IMR-90 (cell line): ENCODE results near the gene TBC1D30. TPM values are rescaled to one million over a fixed set of nuclear protein-coding genes. Genes with fewer than 3 reads are reported as not detected.

Experiments
- ATAC-seq: fragments of 200-7000 bp; cut with Tn5 transposase; 2 replicates; pipeline ENCODE4 v1.9.1; 2020; ENCODE audit warnings: low read depth, mild to moderate bottlenecking, moderate library complexity
- BruUV-seq: library from RNA; stranded (reverse); fragments of 400-500 nt; replicated peaks from 2 replicates; lab custom pipeline; 2021; lab: Mats Ljungman, UMichigan
- CTCF ChIA-PET: fragments of 300-600 bp; formaldehyde crosslinking; extraction: SDS; loops from one replicate; lab custom pipeline; 2021; ENCODE audit warnings: antibody characterized with exemption; lab: Yijun Ruan, JAX
- POLR2A ChIA-PET: fragments of 300-600 bp; sonication (Branson Sonifier 250); formaldehyde crosslinking; loops from one replicate; lab custom pipeline; 2022; ENCODE audit warnings: antibody characterized with exemption; ENCODE audit not compliant: unreplicated experiment; lab: Charles Lee
- DNase-seq: peaks from one replicate; pipeline ENCODE4 v3.0.0; 2013
- H2AFZ ChIP-seq: replicated peaks from 2 replicates; pipeline ENCODE3; 2013; ENCODE audit warnings: low read length, mild to moderate bottlenecking; ENCODE audit not compliant: poor library complexity
- H2AK5ac ChIP-seq: 2 replicates; pipeline ENCODE4 v1.6.1; 2013; ENCODE audit warnings: low read depth, low read length, inconsistent platforms
- H2AK9ac ChIP-seq: replicated peaks from 2 replicates; pipeline ENCODE3; 2013; ENCODE audit warnings: mild to moderate bottlenecking, low read depth, low read length, moderate library complexity; ENCODE audit not compliant: poor library complexity
- H2BK120ac ChIP-seq: 2 replicates; pipeline ENCODE4 v1.6.1; 2013; ENCODE audit warnings: low read depth, low read length, inconsistent platforms
- H2BK15ac ChIP-seq: 3 replicates; pipeline ENCODE4 v1.6.1; 2013; ENCODE audit warnings: low read depth, low read length, inconsistent platforms
- H2BK20ac ChIP-seq: 2 replicates; pipeline ENCODE4 v1.6.1; 2013; ENCODE audit warnings: low read depth, mild to moderate bottlenecking, inconsistent platforms, low read length, moderate library complexity
- H2BK5ac ChIP-seq: 2 replicates; pipeline ENCODE4 v1.6.1; 2013; ENCODE audit warnings: mild to moderate bottlenecking, low read depth, low read length, inconsistent platforms; ENCODE audit not compliant: poor library complexity, severe bottlenecking
- H3K14ac ChIP-seq: replicated peaks from 2 replicates; pipeline ENCODE4 v1.6.1; 2013; ENCODE audit warnings: low read depth, low read length, inconsistent platforms
- H3K18ac ChIP-seq: 2 replicates; pipeline ENCODE4 v1.6.1; 2013; ENCODE audit warnings: low read depth, low read length, control low read depth
- H3K23ac ChIP-seq: 2 replicates; pipeline ENCODE4 v1.6.1; 2013; ENCODE audit warnings: low read depth, low read length, inconsistent platforms
- H3K27ac ChIP-seq: 2 replicates; pipeline ENCODE4 v1.5.1; 2013; ENCODE audit warnings: mild to moderate bottlenecking, control low read depth, low read length; ENCODE audit not compliant: insufficient read depth
- H3K27me3 ChIP-seq: 2 replicates; pipeline ENCODE4 v1.6.1; 2013; ENCODE audit warnings: low read length; ENCODE audit not compliant: control insufficient read depth, insufficient read depth
- H3K36me3 ChIP-seq: 2 replicates; pipeline ENCODE4 v1.6.1; 2013; ENCODE audit warnings: low read length, mixed read lengths; ENCODE audit not compliant: control insufficient read depth, insufficient read depth
- H3K4ac ChIP-seq: 2 replicates; pipeline ENCODE4 v1.6.1; 2013; ENCODE audit warnings: low read depth, low read length, inconsistent platforms
- H3K4me1 ChIP-seq: 2 replicates; pipeline ENCODE4 v1.6.1; 2013; ENCODE audit warnings: low read length, mixed read lengths; ENCODE audit not compliant: control insufficient read depth, insufficient read depth
- H3K4me2 ChIP-seq: 2 replicates; pipeline ENCODE4 v1.6.1; 2013; ENCODE audit warnings: low read depth, mild to moderate bottlenecking, control low read depth, low read length, moderate library complexity
- H3K4me3 ChIP-seq: 2 replicates; pipeline ENCODE4 v1.5.1; 2013; ENCODE audit warnings: low read depth, mild to moderate bottlenecking, control low read depth, low read length, moderate library complexity; ENCODE audit not compliant: insufficient read depth
- H3K56ac ChIP-seq: 2 replicates; pipeline ENCODE4 v1.6.1; 2013; ENCODE audit warnings: low read length, inconsistent platforms; ENCODE audit not compliant: insufficient read depth; ENCODE audit errors: extremely low read depth
- H3K79me1 ChIP-seq, 2 experiments: 2 replicates each; pipeline ENCODE4 v1.6.1; 2013; ENCODE audit warnings: low read length in 2 of 2, inconsistent platforms in 1 of 2, low read depth in 1 of 2
- H3K9ac ChIP-seq: 2 replicates; pipeline ENCODE4 v1.6.1; 2013; ENCODE audit warnings: low read depth, low read length, control low read depth
- H3K9me1 ChIP-seq: 2 replicates; pipeline ENCODE4 v1.6.1; 2013; ENCODE audit warnings: low read length, inconsistent platforms; ENCODE audit not compliant: insufficient read depth
- H3K9me3 ChIP-seq: 2 replicates; pipeline ENCODE4 v1.6.1; 2013; ENCODE audit warnings: low read length; ENCODE audit not compliant: control insufficient read depth, insufficient read depth
- H4K20me1 ChIP-seq: 2 replicates; pipeline ENCODE4 v1.6.1; 2013; ENCODE audit warnings: low read length, inconsistent platforms; ENCODE audit not compliant: insufficient read depth
- H4K5ac ChIP-seq: 2 replicates; pipeline ENCODE4 v1.6.1; 2013; ENCODE audit warnings: mild to moderate bottlenecking, low read depth, low read length, control low read depth
- H4K8ac ChIP-seq, 2 experiments: 2 replicates each; pipeline ENCODE4 v1.6.1; 2013; ENCODE audit warnings: low read depth in 2 of 2, low read length in 2 of 2, control low read depth in 1 of 2, inconsistent platforms in 1 of 2
- H4K91ac ChIP-seq: 2 replicates; pipeline ENCODE4 v1.6.1; 2013; ENCODE audit warnings: low read depth, low read length, inconsistent platforms; ENCODE audit not compliant: insufficient read depth
- CHD1 ChIP-seq: IDR thresholded peaks from 2 replicates; pipeline ENCODE4 v1.6.1; 2012; ENCODE audit warnings: low read depth, low read length, improper control_type of control experiment
- ELK1 ChIP-seq: fragments of 150-350 bp; IDR thresholded peaks from 2 replicates; pipeline ENCODE4 v1.6.1; 2016; ENCODE audit warnings: low read depth, mild to moderate bottlenecking, low read length, moderate library complexity, borderline replicate concordance
- FOS ChIP-seq: fragments of 150-350 bp; IDR thresholded peaks from 2 replicates; pipeline ENCODE4 v1.6.1; 2016; ENCODE audit warnings: low read depth, low read length
- MAFK ChIP-seq: IDR thresholded peaks from 2 replicates; pipeline ENCODE4 v1.6.1; 2012; ENCODE audit warnings: low read depth, low read length, improper control_type of control experiment
- MAZ ChIP-seq: IDR thresholded peaks from 2 replicates; pipeline ENCODE4 v1.6.1; 2012; ENCODE audit warnings: low read depth, mild to moderate bottlenecking, low read length, improper control_type of control experiment, moderate library complexity, borderline replicate concordance
- MXI1 ChIP-seq: IDR thresholded peaks from 2 replicates; pipeline ENCODE4 v1.6.1; 2012; ENCODE audit warnings: low read depth, mild to moderate bottlenecking, low read length, moderate library complexity, borderline replicate concordance
- NFE2L2 ChIP-seq: fragments of 150-350 bp; IDR thresholded peaks from 2 replicates; pipeline ENCODE4 v1.6.1; 2016; ENCODE audit warnings: low read depth, mild to moderate bottlenecking, low read length
- RAD21 ChIP-seq: IDR thresholded peaks from 2 replicates; pipeline ENCODE4 v1.6.1; 2012; ENCODE audit warnings: low read length, improper control_type of control experiment
- RCOR1 ChIP-seq: IDR thresholded peaks from 2 replicates; pipeline ENCODE4 v1.6.1; 2012; ENCODE audit warnings: mild to moderate bottlenecking, low read length, improper control_type of control experiment; ENCODE audit not compliant: insufficient replicate concordance
- RFX5 ChIP-seq: IDR thresholded peaks from 2 replicates; pipeline ENCODE4 v1.8.0; 2012; ENCODE audit warnings: low read depth, mild to moderate bottlenecking, low read length, moderate library complexity
- SMC3 ChIP-seq: fragments of 150-350 bp; IDR thresholded peaks from 2 replicates; pipeline ENCODE4 v1.6.1; 2016; ENCODE audit warnings: low read depth, mild to moderate bottlenecking, antibody characterized with exemption, low read length, moderate library complexity
- USF2 ChIP-seq: fragments of 150-350 bp; IDR thresholded peaks from 2 replicates; pipeline ENCODE4 v1.6.1; 2017; ENCODE audit warnings: mild to moderate bottlenecking, antibody characterized with exemption, low read length, low read depth
- dilution Hi-C: fragments of 300-500 bp; cut with HindIII; formaldehyde crosslinking; loops from one replicate; pipeline ENCODE4 v1.14.3; 2018; ENCODE audit warnings: low sequenced_read_pairs; ENCODE audit not compliant: unreplicated experiment
- in situ Hi-C: fragments of 300-500 bp; cut with MboI; formaldehyde crosslinking; loops from 3 replicates; pipeline ENCODE4 v1.14.3; 2019; ENCODE audit warnings: low sequenced_read_pairs, inconsistent platforms, mixed read lengths
- intact Hi-C: fragments of 100-400 bp; cut with micrococcal nuclease; formaldehyde crosslinking; loops from 2 replicates; pipeline ENCODE4 v1.10.0; 2022
- polyA plus RNA-seq, 3 experiments: library from polyadenylated mRNA; depleted of rRNA; stranded (reverse); fragments of >200 nt; gene quantifications; 2 replicates each; pipeline ENCODE4 v1.2.3, GENCODE V29; 2012; ENCODE audit warnings: low replicate concordance in 1 of 3
- total RNA-seq: library from RNA; depleted of rRNA; stranded (reverse); fragments of >200 nt; gene quantifications from 2 replicates; pipeline ENCODE4 v1.2.3, GENCODE V29; 2012

TBC1D30 gene
- total and polyA plus RNA-seq, 2 of the 4 experiments (the other 2 are of a cell fraction) = 0.18 to 0.24 TPM

- POLR2A ChIA-PET = no interaction called here
- dilution Hi-C loops = no loop called here
These were observed 15.7 kb downstream of the TBC1D30 start for GRCh38 chr12:64840119-64840518.

More at GRCh38 chr12:64840119-64840518, 15.7 kb downstream of the TBC1D30 start:
- Histone ChIP-seq H3K79me1 (no peaks in the 10 kb centered on the region), H3K56ac (no peak overlapping the region), H4K20me1 (no peaks in the 10 kb centered on the region), H3K4ac (no peak overlapping the region), H4K8ac (no peak overlapping the region), H3K9me1 (no peaks in the 10 kb centered on the region), H2AK9ac (no peak overlapping the region), H3K27ac (no peak overlapping the region), H2AK5ac (no peak overlapping the region), H3K9me3 (no peaks in the 10 kb centered on the region), H3K27me3 (peaks cover 8% of the 10 kb centered on the region), H2BK120ac (no peak overlapping the region), H4K91ac (no peak overlapping the region), H3K14ac (no peak overlapping the region), H3K4me3 (no peak overlapping the region), H2BK15ac (no peak overlapping the region), H3K18ac (no peak overlapping the region), H3K23ac (no peak overlapping the region), H2BK5ac (no peak overlapping the region), H2AFZ (no peak overlapping the region), H3K4me1 (no peaks in the 10 kb centered on the region), H4K5ac (no peak overlapping the region), H3K36me3 (no peaks in the 10 kb centered on the region), H3K9ac (no peak overlapping the region), H2BK20ac (no peak overlapping the region), H3K4me2 (no peak overlapping the region)
- CTCF ChIA-PET = interaction anchor here (0.7 kb wide), 1 partner anchor 8 kb away, joined by 3 read pairs; no protein-coding TSS in a partner anchor
- DNase-seq = no peak
- no TSS peak for BruUV-seq
- in situ Hi-C loops (no loop called here), intact Hi-C loops (no loop called here)
- ATAC-seq = no peak
- no peak for TF ChIP-seq ELK1
- no peak for TF ChIP-seq MAFK
- no peak for TF ChIP-seq RFX5
- no peak for TF ChIP-seq NFE2L2
- TF ChIP-seq RCOR1 = no peak
- TF ChIP-seq CHD1 = no peak
- no peak for TF ChIP-seq MAZ
- TF ChIP-seq MXI1 = no peak
- TF ChIP-seq SMC3 = no peak
- TF ChIP-seq FOS = no peak
- TF ChIP-seq RAD21 = no peak
- no peak for TF ChIP-seq USF2
